Activated CD8-positive, alpha-beta T cell treated with anti-CD3 and anti-CD28 coated beads for 36 hours (primary cell): Measurements from ENCODE around the gene PPP3CA. TPM values are rescaled to one million over a fixed set of nuclear protein-coding genes. Genes with fewer than 3 reads are reported as not detected.
"Not testable (repeated sequence)": the region's sequence is repeated elsewhere in the genome, so short reads cannot be mapped to it uniquely, and the experiment has no call there.

Experiments used
- ATAC-seq: fragments of 200-7000 bp; cut with Tn5 transposase; one replicate; pipeline ENCODE4 v1.10.0; 2021; ENCODE audit warnings: mild to moderate bottlenecking, moderate library complexity
- CTCF ChIA-PET: fragments of 350-600 bp; sonication (Branson Sonifier 250); formaldehyde crosslinking; loops from one replicate; lab custom pipeline; 2021; ENCODE audit warnings: antibody characterized with exemption; lab: Charles Lee
- POLR2A ChIA-PET: fragments of 350-600 bp; sonication (Branson Sonifier 250); formaldehyde crosslinking; loops from one replicate; lab custom pipeline; 2021; ENCODE audit warnings: antibody characterized with exemption; lab: Charles Lee
- DNase-seq: peaks from one replicate; pipeline ENCODE4 v3.0.0-alpha.2; 2020
- H3K27ac Mint-ChIP-seq: one replicate; pipeline ENCODE4 v1.8.0; 2021; ENCODE audit warnings: mild to moderate bottlenecking, mixed read lengths
- H3K27me3 Mint-ChIP-seq: one replicate; pipeline ENCODE4 v1.8.0; 2021; ENCODE audit warnings: mixed read lengths
- H3K36me3 Mint-ChIP-seq: one replicate; pipeline ENCODE4 v1.8.0; 2021; ENCODE audit warnings: low read depth, mixed read lengths
- H3K4me1 Mint-ChIP-seq: one replicate; pipeline ENCODE4 v1.8.0; 2021; ENCODE audit warnings: low read depth, mixed read lengths
- H3K4me3 Mint-ChIP-seq: one replicate; pipeline ENCODE4 v1.8.0; 2021; ENCODE audit warnings: mild to moderate bottlenecking, moderate library complexity, mixed read lengths
- H3K9me3 Mint-ChIP-seq: one replicate; pipeline ENCODE4 v1.8.0; 2021; ENCODE audit warnings: mixed read lengths
- intact Hi-C: fragments of 100-400 bp; cut with micrococcal nuclease; formaldehyde crosslinking; loops from one replicate; pipeline ENCODE4 v1.10.0; 2022
- total RNA-seq, 2 experiments: library from RNA; stranded (reverse); gene quantifications; one replicate each; pipeline ENCODE4 v1.2.3, GENCODE V29; 2021
- TF ChIP-seq, protein P1 (sequence below): fragments of 200-600 bp; IDR thresholded peaks from one replicate; pipeline ENCODE4 v1.8.0; 2022; ENCODE audit warnings: antibody characterized with exemption, mild to moderate bottlenecking

PPP3CA gene
- total RNA-seq, 2 experiments from 2014 or later: 11.8 to 12.7 TPM

DNA sequence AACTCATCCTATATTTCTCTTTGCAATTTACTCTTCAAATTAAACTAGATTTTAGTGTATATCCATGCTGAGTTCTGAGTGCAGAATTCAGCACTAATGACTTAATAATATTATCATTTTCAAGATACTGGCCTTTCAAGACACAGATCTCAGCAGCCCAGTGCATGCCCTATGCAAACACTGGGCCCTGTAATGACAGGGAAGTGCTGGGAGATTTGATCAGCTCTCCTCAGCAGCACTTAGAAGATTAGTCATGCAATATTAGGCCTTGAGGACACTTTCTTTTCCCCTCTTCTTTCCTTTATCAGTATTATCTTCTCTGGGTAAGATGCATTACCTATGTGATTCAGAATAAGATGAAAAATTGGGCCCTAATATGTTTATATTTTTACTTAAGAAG, 207.1 kb downstream of the PPP3CA start:
- intact Hi-C loops: no loop called here
- ChIA-PET POLR2A (interaction anchor here (0.7 kb wide), 1 partner anchor 1206 kb away, joined by 3 read pairs; no protein-coding TSS in a partner anchor), CTCF (no interaction called here)
- no peak overlapping the region for H3K27ac Mint-ChIP-seq
- DNase-seq: no peak
- peaks cover 37% of the 10 kb centered on the region for H3K4me1 Mint-ChIP-seq
- TF ChIP-seq, protein P1, sequence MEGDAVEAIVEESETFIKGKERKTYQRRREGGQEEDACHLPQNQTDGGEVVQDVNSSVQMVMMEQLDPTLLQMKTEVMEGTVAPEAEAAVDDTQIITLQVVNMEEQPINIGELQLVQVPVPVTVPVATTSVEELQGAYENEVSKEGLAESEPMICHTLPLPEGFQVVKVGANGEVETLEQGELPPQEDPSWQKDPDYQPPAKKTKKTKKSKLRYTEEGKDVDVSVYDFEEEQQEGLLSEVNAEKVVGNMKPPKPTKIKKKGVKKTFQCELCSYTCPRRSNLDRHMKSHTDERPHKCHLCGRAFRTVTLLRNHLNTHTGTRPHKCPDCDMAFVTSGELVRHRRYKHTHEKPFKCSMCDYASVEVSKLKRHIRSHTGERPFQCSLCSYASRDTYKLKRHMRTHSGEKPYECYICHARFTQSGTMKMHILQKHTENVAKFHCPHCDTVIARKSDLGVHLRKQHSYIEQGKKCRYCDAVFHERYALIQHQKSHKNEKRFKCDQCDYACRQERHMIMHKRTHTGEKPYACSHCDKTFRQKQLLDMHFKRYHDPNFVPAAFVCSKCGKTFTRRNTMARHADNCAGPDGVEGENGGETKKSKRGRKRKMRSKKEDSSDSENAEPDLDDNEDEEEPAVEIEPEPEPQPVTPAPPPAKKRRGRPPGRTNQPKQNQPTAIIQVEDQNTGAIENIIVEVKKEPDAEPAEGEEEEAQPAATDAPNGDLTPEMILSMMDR: no peak
- no peaks in the 10 kb centered on the region for H3K27me3 Mint-ChIP-seq
- peaks cover 1% of the 10 kb centered on the region for H3K9me3 Mint-ChIP-seq
- H3K4me3 Mint-ChIP-seq: no peak overlapping the region
- ATAC-seq: no peak
- no peaks in the 10 kb centered on the region for H3K36me3 Mint-ChIP-seq

GRCh38 chr4:101136373-101137370, 210.7 kb downstream of the PPP3CA start:
- POLR2A ChIA-PET: no interaction called here
- Mint-ChIP-seq H3K27me3 (no peaks in the 10 kb centered on the region), H3K9me3 (peaks cover 7% of the 10 kb centered on the region), H3K4me3 (no peak overlapping the region), H3K4me1 (peaks cover 35% of the 10 kb centered on the region), H3K27ac (no peak overlapping the region), H3K36me3 (peaks cover 11% of the 10 kb centered on the region)
- TF ChIP-seq, protein P1: no peak
- ATAC-seq (no peak), DNase-seq (no peak)
- CTCF ChIA-PET: no interaction called here
- intact Hi-C loops: no loop called here

- H3K27ac Mint-ChIP-seq: peak overlapping the region; percentile 81
- ChIA-PET CTCF (no interaction called here), POLR2A (no interaction called here)
- ATAC-seq: no peak
- no peaks in the 10 kb centered on the region for H3K27me3 Mint-ChIP-seq
- H3K36me3 Mint-ChIP-seq: peaks cover 12% of the 10 kb centered on the region
- TF ChIP-seq, protein P1: no peak
- intact Hi-C loops: no loop called here
- H3K4me3 Mint-ChIP-seq: peak overlapping the region; percentile 55
- DNase-seq: no peak
- peaks cover 8% of the 10 kb centered on the region for H3K9me3 Mint-ChIP-seq
- peaks cover 31% of the 10 kb centered on the region for H3K4me1 Mint-ChIP-seq
Measured at GRCh38 chr4:101135371-101136010, 211.8 kb downstream of the PPP3CA start.

DNA sequence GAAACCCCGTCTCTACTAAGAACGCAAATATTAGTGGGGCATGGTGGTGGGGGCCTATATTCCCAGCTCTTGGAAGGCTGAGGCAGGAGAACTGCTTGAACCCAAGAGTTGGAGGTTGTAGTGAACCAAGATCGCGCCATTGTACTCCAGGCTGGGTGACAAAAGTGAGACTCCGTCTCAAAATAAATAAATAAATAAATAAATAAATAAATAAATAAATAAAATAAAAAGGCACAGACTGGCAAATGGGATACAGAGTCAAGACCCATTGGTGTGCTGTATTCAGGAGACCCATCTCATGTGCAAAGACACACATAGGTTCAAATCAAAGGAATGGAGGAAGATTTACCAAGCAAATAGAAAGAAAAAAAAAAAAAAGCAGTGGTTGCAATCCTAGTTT, 216.3 kb downstream of the PPP3CA start:
- H3K4me3 Mint-ChIP-seq: not testable (repeated sequence)

DNA sequence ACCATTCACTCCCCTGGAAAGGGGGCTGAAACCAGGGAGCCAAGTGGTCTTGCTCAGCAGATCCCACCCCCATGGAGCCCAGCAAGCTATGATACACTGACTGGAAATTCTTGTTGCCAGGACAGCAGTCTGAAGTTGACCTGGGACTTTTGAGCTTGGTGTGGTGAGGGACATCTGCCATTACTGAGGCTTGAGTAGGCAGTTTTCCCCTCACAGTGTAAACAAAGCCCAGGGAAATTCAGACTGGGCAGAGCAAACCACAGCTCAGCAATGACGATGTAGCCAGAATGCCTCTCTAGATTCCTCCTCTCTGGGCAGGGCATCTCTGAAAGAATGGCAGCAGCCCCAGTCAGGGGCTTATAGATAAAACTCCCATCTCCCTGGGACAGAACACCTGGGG, 218.4 kb downstream of the PPP3CA start:
- H3K4me3 Mint-ChIP-seq, POLR2A ChIA-PET: not testable (repeated sequence)

More for the DNA sequence above, 216.3 kb downstream of the PPP3CA start:
- H3K27me3 Mint-ChIP-seq, DNase-seq, CTCF ChIA-PET, H3K27ac Mint-ChIP-seq, ATAC-seq, intact Hi-C loops, H3K9me3 Mint-ChIP-seq: not testable (repeated sequence)
- Mint-ChIP-seq H3K36me3 (peaks cover 17% of the 10 kb centered on the region), H3K4me1 (peaks cover 24% of the 10 kb centered on the region)
- POLR2A ChIA-PET: interaction anchor here (1.6 kb wide), 1 partner anchor 16 kb away, joined by 3 read pairs; no protein-coding TSS in a partner anchor

More for the DNA sequence above, 218.4 kb downstream of the PPP3CA start:
- H3K9me3 Mint-ChIP-seq, H3K27ac Mint-ChIP-seq, intact Hi-C loops, DNase-seq, H3K27me3 Mint-ChIP-seq, ATAC-seq: not testable (repeated sequence)
- Mint-ChIP-seq H3K36me3 (peaks cover 15% of the 10 kb centered on the region), H3K4me1 (peaks cover 21% of the 10 kb centered on the region)
- CTCF ChIA-PET: interaction anchor here (1.5 kb wide), 1 partner anchor 16 kb away, joined by 3 read pairs; no protein-coding TSS in a partner anchor
